HG02759 (cell line): ENCODE results near the gene RAC2.

Experiments
- ATAC-seq: cut with Tn5 transposase; IDR thresholded peaks from one replicate; pipeline ENCODE4 v1.9.1; 2021; ENCODE audit warnings: mild to moderate bottlenecking, moderate library complexity; ENCODE audit not compliant: unreplicated experiment

RAC2 gene

DNA sequence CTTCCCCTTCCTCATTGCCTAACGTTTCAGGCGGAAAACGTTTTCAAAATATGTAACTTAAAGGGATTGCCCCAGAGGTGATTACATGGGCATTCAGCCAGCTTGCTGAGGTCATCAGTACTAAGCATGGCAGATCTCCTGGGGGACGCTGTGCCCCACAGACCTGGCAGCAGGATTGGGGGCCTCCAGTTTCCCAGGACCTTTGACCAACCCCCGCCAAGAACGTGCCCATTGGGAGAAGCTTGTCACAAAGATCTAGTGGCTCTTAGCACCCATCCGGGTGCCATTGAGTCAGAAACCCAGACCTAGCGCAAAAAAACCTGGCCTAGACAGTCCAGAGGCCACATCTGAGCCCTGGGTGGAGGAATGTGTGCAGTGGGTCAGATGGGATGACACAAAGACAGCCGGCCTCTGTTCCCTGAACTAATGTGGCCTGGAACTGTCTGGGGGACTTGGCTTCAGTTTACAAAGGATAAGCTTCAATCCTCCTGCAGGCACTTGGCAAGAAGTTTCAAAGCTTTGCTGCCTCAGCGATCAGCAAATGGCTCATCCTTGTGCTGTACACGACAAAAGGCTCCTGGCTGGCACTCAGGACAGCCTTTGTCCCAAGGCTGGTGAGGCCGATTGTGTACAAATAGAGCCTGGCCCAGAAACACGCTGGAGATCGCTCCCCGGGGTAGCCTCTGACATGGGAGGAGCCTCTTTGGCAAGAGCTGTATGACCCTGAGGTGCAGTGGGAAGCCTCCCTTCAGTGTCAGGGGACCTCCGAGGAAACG is 65.5 kb downstream of the RAC2 start:
- ATAC-seq: no peak

GRCh38 chr22:37177755-37178154 is 66.3 kb downstream of the RAC2 start:
- ATAC-seq: no peak

- ATAC-seq: no peak
Measured at GRCh38 chr22:37177221-37177620, 66.8 kb downstream of the RAC2 start.

DNA sequence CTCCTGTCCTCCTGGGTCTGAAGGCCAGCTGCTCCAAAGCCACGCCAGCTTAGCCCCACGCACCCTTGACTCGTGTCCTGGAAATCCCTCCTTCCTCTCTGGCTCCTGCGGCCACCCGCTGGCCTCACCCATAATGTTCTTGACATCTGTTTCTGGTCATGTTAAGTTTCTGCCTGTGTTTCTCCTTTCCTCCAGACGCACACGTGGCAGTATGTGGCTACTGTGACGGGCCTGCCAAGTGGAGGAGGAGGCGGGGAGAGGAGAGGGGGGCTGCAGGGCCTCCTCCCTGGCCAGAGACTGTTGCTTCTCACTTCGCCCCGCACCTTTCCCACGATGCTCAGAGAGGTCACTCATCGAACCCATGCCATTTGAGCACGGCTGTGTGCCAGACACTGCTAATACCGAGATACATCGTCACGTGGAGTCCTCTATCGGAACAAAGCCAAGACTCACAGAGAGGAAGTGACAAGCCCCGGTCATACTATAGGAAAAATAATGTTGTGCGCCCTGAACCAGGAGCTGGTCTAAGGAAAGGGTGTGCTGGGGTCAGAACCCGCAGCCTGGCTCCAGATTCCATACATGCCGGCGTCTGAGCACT is 67.5 kb downstream of the RAC2 start:
- ATAC-seq: no peak

DNA sequence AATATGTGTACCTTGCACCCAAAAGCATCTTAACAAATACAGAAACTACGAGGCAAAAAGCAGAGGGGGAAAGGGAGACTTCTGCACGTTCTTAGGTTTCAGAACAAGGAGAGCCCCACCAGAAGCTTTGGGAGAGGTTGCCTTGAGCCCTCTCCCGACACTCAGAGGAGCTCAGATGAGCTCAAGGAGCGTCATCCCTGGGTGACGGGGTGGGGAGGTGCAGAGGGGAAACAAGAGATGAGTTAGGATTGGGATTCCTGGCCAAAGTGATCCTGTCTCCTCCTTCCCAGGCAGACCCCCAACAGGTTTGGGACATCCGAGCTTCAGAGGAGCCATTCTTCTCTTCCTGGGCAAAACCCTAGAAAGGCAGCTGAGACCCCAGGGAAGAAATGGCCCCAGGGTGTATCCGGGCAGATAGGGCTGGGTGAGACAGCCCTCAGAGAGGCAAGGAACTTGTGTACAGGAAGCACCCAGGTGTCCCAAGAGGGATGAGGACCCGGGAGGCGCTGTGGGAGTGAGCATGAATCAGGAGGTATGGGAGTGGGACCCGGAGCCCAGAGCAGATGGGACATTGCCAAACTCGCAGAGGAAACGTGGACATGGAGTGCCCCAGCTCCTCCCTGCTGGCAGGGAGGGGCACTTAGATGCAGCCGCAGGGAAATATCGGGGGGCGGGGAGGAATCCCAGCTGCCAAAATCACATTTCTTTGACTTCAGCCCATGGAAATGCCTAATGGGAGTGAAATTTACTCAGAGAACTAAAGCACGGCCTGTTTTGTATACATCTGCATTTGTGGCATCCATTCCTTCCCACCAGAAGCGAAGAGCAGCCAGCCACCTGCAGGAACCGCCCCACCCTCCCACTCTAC is 68.4 kb downstream of the RAC2 start:
- no peak for ATAC-seq
